Vagina (tissue), 2 donors: ENCODE data around the gene C12orf56. TPM values are rescaled to one million over a fixed set of nuclear protein-coding genes. Genes with fewer than 3 reads are reported as not detected.

Experiments
- DNase-seq, 2 donors: peaks; one replicate each; pipeline ENCODE4 v3.0.0-alpha.2; 2017; ENCODE audit errors: extremely low spot score in 2 of 2
- H3K27ac ChIP-seq: fragments of 200-600 bp; sonication (generic); one replicate; pipeline ENCODE4 v1.5.1; 2019
- H3K27me3 ChIP-seq: fragments of 200-600 bp; sonication (generic); one replicate; pipeline ENCODE4 v1.5.1; 2019
- H3K36me3 ChIP-seq, 2 donors: fragments of 200-600 bp; sonication (generic); one replicate each; pipeline ENCODE4 v1.5.1; 2017 to 2019
- H3K4me1 ChIP-seq: fragments of 200-600 bp; sonication (generic); one replicate; pipeline ENCODE4 v1.5.1; 2019
- H3K4me3 ChIP-seq, 2 donors: fragments of 200-600 bp; sonication (generic); 1 replicate in 1 of 2; 2 replicates in 1 of 2; pipeline ENCODE4 v1.5.1; 2016 to 2019
- H3K9me3 ChIP-seq: fragments of 200-600 bp; sonication (generic); one replicate; pipeline ENCODE4 v1.5.1; 2019
- POLR2A ChIP-seq, 2 donors: fragments of 450-650 bp; IDR thresholded peaks; one replicate each; pipeline ENCODE4 v1.6.1; 2017; ENCODE audit warnings: antibody characterized with exemption in 2 of 2, mild to moderate bottlenecking in 2 of 2, moderate library complexity in 2 of 2
- POLR2AphosphoS5 ChIP-seq, 2 donors: sonication (generic); formaldehyde crosslinking; IDR thresholded peaks; one replicate each; pipeline ENCODE4 v1.9.0; 2017; ENCODE audit warnings: antibody characterized with exemption in 2 of 2, mild to moderate bottlenecking in 2 of 2, low read depth in 1 of 2; ENCODE audit not compliant: insufficient read depth in 1 of 2
- intact Hi-C: fragments of 100-400 bp; cut with DNase I; formaldehyde crosslinking; loops from one replicate; pipeline ENCODE4 v1.15.1; 2023
- total RNA-seq: library from RNA; depleted of rRNA; stranded (reverse); fragments of >200 nt; gene quantifications from one replicate; pipeline ENCODE4 v1.2.3, GENCODE V29; 2016
- TF ChIP-seq, protein P1 (sequence below), 3 experiments: fragments of 450-650 bp in 2 of 3; fragments of 200-600 bp in 1 of 3; sonication (generic) in 1 of 3; IDR thresholded peaks; one replicate each; pipeline ENCODE4 v1.5.1; 2017 to 2019; ENCODE audit warnings: antibody characterized with exemption in 3 of 3, mild to moderate bottlenecking in 2 of 3, moderate library complexity in 2 of 3

C12orf56 gene
- total RNA-seq, 1 donor from 2014 or later = 7.4 TPM

GRCh38 chr12:64412459-64412858 is 21.9 kb upstream of the C12orf56 start:
- Histone ChIP-seq H3K27ac (no peak overlapping the region), H3K4me1 (no peaks in the 10 kb centered on the region), H3K4me3 (no peak overlapping the region), H3K27me3 (no peaks in the 10 kb centered on the region), H3K9me3 (no peaks in the 10 kb centered on the region), H3K36me3 (peaks cover 0 to 69% of the 10 kb centered on the region in 2 donors)
- intact Hi-C loops = no loop called here
- no peak for TF ChIP-seq POLR2A (IDR thresholded peaks at IDR 0.05)
- no peak for TF ChIP-seq POLR2AphosphoS5 (IDR thresholded peaks at IDR 0.05; ENCODE audit: insufficient read depth in 1 of 2, low read depth in 1 of 2)
- TF ChIP-seq, protein P1, sequence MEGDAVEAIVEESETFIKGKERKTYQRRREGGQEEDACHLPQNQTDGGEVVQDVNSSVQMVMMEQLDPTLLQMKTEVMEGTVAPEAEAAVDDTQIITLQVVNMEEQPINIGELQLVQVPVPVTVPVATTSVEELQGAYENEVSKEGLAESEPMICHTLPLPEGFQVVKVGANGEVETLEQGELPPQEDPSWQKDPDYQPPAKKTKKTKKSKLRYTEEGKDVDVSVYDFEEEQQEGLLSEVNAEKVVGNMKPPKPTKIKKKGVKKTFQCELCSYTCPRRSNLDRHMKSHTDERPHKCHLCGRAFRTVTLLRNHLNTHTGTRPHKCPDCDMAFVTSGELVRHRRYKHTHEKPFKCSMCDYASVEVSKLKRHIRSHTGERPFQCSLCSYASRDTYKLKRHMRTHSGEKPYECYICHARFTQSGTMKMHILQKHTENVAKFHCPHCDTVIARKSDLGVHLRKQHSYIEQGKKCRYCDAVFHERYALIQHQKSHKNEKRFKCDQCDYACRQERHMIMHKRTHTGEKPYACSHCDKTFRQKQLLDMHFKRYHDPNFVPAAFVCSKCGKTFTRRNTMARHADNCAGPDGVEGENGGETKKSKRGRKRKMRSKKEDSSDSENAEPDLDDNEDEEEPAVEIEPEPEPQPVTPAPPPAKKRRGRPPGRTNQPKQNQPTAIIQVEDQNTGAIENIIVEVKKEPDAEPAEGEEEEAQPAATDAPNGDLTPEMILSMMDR (IDR thresholded peaks at IDR 0.05) = no peak
- DNase-seq = no peak

DNA sequence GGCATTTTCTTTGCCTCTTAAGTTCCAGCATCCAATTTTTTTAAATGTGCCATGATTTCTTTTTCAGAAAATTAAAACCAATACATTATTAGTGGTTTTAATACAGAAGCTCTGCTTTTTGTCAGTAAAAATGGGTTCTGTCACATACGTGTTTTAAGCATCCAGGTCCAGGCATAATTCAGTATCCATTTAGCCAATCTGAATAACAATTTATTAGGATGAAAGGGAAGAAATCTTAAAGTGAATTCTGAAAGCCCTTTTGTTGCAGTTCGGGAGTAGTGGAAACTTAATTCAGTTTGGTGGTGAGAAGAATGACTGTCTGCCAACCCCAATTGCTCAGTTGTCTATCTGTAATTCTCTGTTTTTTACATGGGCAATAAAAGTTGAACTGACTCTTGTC is 20.9 kb upstream of the C12orf56 start:
- Histone ChIP-seq H3K27me3 (no peaks in the 10 kb centered on the region), H3K4me1 (no peaks in the 10 kb centered on the region), H3K36me3 (peaks cover 0 to 58% of the 10 kb centered on the region in 2 donors), H3K4me3 (no peak overlapping the region), H3K9me3 (no peaks in the 10 kb centered on the region), H3K27ac (no peak overlapping the region)
- TF ChIP-seq POLR2AphosphoS5 (IDR thresholded peaks at IDR 0.05; ENCODE audit: insufficient read depth in 1 of 2, low read depth in 1 of 2) = no peak
- TF ChIP-seq POLR2A (IDR thresholded peaks at IDR 0.05) = no peak
- TF ChIP-seq, protein P1 (IDR thresholded peaks at IDR 0.05) = no peak
- intact Hi-C loops = no loop called here
- no peak for DNase-seq

GRCh38 chr12:64407342-64408223 is 17.0 kb upstream of the C12orf56 start:
- H3K4me3 ChIP-seq = no peak overlapping the region
- H3K9me3 ChIP-seq = no peaks in the 10 kb centered on the region
- H3K36me3 ChIP-seq = peaks cover 0 to 21% of the 10 kb centered on the region in 2 donors
- H3K27ac ChIP-seq = no peak overlapping the region
- DNase-seq = no peak
- intact Hi-C loops = loop anchor here (10.0 kb wide), 1 partner anchor 573 kb away; no protein-coding TSS in a partner anchor
- H3K4me1 ChIP-seq = peaks cover 11% of the 10 kb centered on the region
- no peak for TF ChIP-seq POLR2AphosphoS5 (IDR thresholded peaks at IDR 0.05; ENCODE audit: insufficient read depth in 1 of 2, low read depth in 1 of 2)
- TF ChIP-seq, protein P1 (IDR thresholded peaks at IDR 0.05) = no peak
- no peak for TF ChIP-seq POLR2A (IDR thresholded peaks at IDR 0.05)
- H3K27me3 ChIP-seq = no peaks in the 10 kb centered on the region

DNA sequence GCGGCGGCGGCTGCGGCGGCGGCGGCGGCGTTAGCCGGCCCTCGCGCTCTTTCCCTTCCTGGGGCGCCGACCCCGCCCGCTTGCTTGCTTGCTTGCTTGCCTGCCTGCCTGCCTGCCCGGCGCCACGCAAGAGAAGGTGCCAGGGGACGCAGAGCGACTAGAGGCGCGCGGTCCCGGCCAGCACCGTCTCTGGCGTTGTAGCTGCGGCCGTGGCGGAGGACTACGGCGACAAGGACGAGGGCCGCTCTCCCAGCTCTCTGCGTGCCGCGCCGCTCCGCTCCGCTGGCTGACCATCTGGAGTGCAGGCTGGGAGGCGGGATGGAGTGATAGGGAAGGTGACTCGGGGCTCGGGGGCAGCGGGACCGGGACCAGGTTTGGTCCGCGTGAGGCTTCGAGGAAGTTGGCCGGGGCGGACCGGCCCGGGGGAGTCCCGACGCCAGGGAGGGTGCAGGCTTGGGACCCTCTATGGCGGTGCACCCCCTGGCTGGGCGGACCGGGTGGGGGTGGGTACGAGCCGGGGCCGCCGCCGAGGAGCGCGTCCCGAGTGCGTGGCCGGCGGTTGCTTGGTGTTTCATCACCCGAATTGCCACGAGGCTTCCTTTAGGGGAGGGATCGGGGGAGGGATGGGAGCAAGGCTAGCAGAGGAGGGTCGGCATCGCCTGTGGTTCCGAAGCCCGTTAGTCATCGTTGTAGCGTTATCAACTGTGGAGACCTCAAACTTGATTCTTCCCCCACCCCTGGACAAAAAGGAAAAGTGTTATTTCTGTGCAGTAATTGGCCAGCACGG is 14.1 kb upstream of the C12orf56 start:
- Histone ChIP-seq H3K4me3 (peak overlapping the region; percentile 75 to 98), H3K4me1 (peaks cover 11% of the 10 kb centered on the region), H3K9me3 (no peaks in the 10 kb centered on the region), H3K27me3 (no peaks in the 10 kb centered on the region), H3K36me3 (peaks cover 0 to under 1% of the 10 kb centered on the region in 2 donors), H3K27ac (peak overlapping the region; percentile 92)
- no peak for DNase-seq
- TF ChIP-seq POLR2AphosphoS5 (IDR thresholded peaks at IDR 0.05; ENCODE audit: insufficient read depth in 1 of 2, low read depth in 1 of 2) (peak in 1 of 2 donors; percentile 69), POLR2A (IDR thresholded peaks at IDR 0.05) (peak in 1 of 2 donors; percentile 81)
- TF ChIP-seq, protein P1 (IDR thresholded peaks at IDR 0.05) = no peak
- intact Hi-C loops = loop anchor here (10.0 kb wide), 1 partner anchor 570 kb away; no protein-coding TSS in a partner anchor
